Measurements from ENCODE around the gene RIMBP3C. TPM values are rescaled to one million over a fixed set of nuclear protein-coding genes. Genes with fewer than 3 reads are reported as not detected.
"Not testable (repeated sequence)": the region's sequence is repeated elsewhere in the genome, so short reads cannot be mapped to it uniquely, and the experiment has no call there.

The RIMBP3C gene
- total and polyA plus RNA-seq, 7 donors: 0.01 to 0.04 (median 0.04) TPM; not detected in 4

DNA sequence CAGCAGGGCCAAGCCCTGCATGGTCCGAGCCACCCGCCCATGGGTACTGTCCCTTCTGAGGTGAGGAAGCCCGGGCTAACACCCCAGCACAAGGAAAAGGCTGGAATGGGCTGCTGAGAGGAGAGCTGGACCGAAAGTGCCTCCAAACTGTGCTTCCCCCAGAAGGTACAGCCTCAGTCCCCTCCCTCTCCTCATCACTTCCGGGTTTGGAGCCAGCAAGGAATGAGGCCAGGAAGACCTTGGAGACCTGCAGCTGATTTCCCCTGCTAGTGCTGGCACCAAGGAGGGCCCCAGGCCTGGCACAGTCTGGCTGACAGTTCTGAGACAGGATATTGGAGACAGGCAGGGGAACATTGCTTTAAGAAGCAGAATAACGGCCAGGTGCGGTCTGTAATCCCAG is 52.8 kb downstream of the RIMBP3C start:
- H3K27me3 ChIP-seq (ENCODE audit: insufficient read depth in 3 of 3, low read length in 2 of 3); DNase-seq; intact Hi-C loops (cut with DNase I); H3K27ac ChIP-seq; H3K9me3 ChIP-seq; ATAC-seq; H3K36me3 ChIP-seq (ENCODE audit: insufficient read depth in 1 of 2, low read depth in 1 of 2); H3K4me1 ChIP-seq; H3K4me3 ChIP-seq: not testable (repeated sequence)
- no CpG with 5 or more reads among the region's 7 CpGs for WGBS, 3 donors

DNA sequence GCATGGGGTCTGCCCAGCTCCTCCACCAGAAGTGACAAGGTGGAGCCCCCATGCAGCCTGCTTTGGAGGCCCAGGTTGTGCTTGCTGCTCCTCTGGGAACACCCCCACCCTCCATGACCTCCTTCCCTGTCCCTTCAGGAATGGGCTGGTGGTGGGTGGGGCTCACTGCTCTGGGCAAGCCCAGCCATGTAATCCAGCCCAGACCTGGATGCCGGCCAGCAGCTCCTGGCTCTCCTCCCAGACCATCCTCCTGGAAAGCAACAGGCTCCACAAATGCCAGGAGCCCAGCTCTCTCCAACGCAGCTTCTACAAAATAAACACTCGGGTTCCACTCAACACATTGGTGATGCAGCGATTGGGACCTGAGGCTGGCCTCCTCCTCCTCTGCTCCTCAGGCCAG is 53.3 kb downstream of the RIMBP3C start:
- intact Hi-C loops (cut with DNase I); H3K27ac ChIP-seq; H3K4me3 ChIP-seq; H3K4me1 ChIP-seq; H3K9me3 ChIP-seq; H3K36me3 ChIP-seq (ENCODE audit: insufficient read depth in 1 of 2, low read depth in 1 of 2); DNase-seq; H3K27me3 ChIP-seq (ENCODE audit: insufficient read depth in 3 of 3, low read length in 2 of 3): not testable (repeated sequence)
- no CpG with 5 or more reads among the region's 4 CpGs for WGBS, 3 donors
- peak; percentile 70 to 82 (median 76) for ATAC-seq

Other genes starting within 250 kb of the RIMBP3C start
- under 1 TPM in 1 of 4 donors, not detected in 3; 0.08 TPM for gene RIMBP3B, start 167.7 kb downstream of the RIMBP3C start, total RNA-seq
- under 1 TPM in 1 of 3 donors, not detected in 2; 0.01 TPM for gene RIMBP3B, start 167.7 kb downstream of the RIMBP3C start, polyA plus RNA-seq
- 1 to 10 TPM; 1.8 to 3.2 (median 2.3) TPM for gene HIC2, start 134.1 kb downstream of the RIMBP3C start, total RNA-seq
- gene HIC2, start 134.1 kb downstream of the RIMBP3C start, polyA plus RNA-seq: 1 to 10 TPM in 2 of 3 donors, under 1 TPM in 1; 0.94 to 2.2 (median 1.2) TPM
- gene TMEM191C, start 84.1 kb downstream of the RIMBP3C start, total RNA-seq: under 1 TPM in 1 of 4 donors, not detected in 3; 0.34 TPM
- under 1 TPM; 0.01 to 0.07 (median 0.06) TPM for gene TMEM191C, start 84.1 kb downstream of the RIMBP3C start, polyA plus RNA-seq
- gene UBE2L3, start 16.3 kb upstream of the RIMBP3C start, total RNA-seq: 10 to 100 TPM; 44.9 to 57.3 (median 53.1) TPM
- 100 to 1,000 TPM in 1 of 3 donors, 10 to 100 TPM in 2; 51.4 to 144 (median 89.9) TPM for gene UBE2L3, start 16.3 kb upstream of the RIMBP3C start, polyA plus RNA-seq
- 1 to 10 TPM; 2.4 to 5.4 (median 3.3) TPM for gene YDJC, start 78.6 kb upstream of the RIMBP3C start, total RNA-seq
- 1 to 10 TPM; 3.6 to 5.8 (median 4.0) TPM for gene YDJC, start 78.6 kb upstream of the RIMBP3C start, polyA plus RNA-seq
- gene CCDC116, start 81.3 kb upstream of the RIMBP3C start, total RNA-seq: under 1 TPM; 0.13 to 0.24 (median 0.20) TPM
- gene CCDC116, start 81.3 kb upstream of the RIMBP3C start, polyA plus RNA-seq: under 1 TPM; 0.07 to 0.32 (median 0.14) TPM
- 10 to 100 TPM in 3 of 4 donors, 1 to 10 TPM in 1; 6.9 to 13.0 (median 11.6) TPM for gene SDF2L1, start 90.8 kb upstream of the RIMBP3C start, total RNA-seq
- 10 to 100 TPM; 16.8 to 53.5 (median 26.0) TPM for gene SDF2L1, start 90.8 kb upstream of the RIMBP3C start, polyA plus RNA-seq
- gene PPIL2, start 114.6 kb upstream of the RIMBP3C start, total RNA-seq: 10 to 100 TPM; 19.3 to 31.6 (median 21.6) TPM
- 10 to 100 TPM; 15.6 to 24.7 (median 17.4) TPM for gene PPIL2, start 114.6 kb upstream of the RIMBP3C start, polyA plus RNA-seq
- gene YPEL1, start 184.3 kb upstream of the RIMBP3C start, total RNA-seq: 10 to 100 TPM in 2 of 4 donors, 1 to 10 TPM in 2; 2.9 to 21.9 (median 10.3) TPM
- 1 to 10 TPM in 2 of 3 donors, under 1 TPM in 1; 0.72 to 4.6 (median 3.8) TPM for gene YPEL1, start 184.3 kb upstream of the RIMBP3C start, polyA plus RNA-seq